SK-N-MC (cell line): ENCODE results near the gene SLC50A1.

ENCODE experiments used
- EZH2 ChIP-seq: fragments of 200-600 bp; sonication (generic); IDR thresholded peaks from one replicate; pipeline ENCODE4 v1.6.1; 2017; ENCODE audit warnings: antibody characterized with exemption
- POLR2AphosphoS5 ChIP-seq: IDR thresholded peaks from 2 replicates; pipeline ENCODE4 v1.6.1; 2012; ENCODE audit warnings: mild to moderate bottlenecking, low read depth, low read length, borderline replicate concordance

- TF ChIP-seq POLR2AphosphoS5 (no peak), EZH2 (no peak)
Measured at GRCh38 chr1:155086856-155087535, 48.7 kb upstream of the SLC50A1 start.
